BJ (cell line): ENCODE measurements around the gene EFCAB6. TPM values are rescaled to one million over a fixed set of nuclear protein-coding genes. Genes with fewer than 3 reads are reported as not detected.

Experiments used
- CTCF ChIA-PET: fragments of 350-600 bp; formaldehyde crosslinking; extraction: SDS; loops from one replicate; lab custom pipeline; 2021; ENCODE audit warnings: antibody characterized with exemption, inconsistent platforms; lab: Yijun Ruan, JAX
- POLR2A ChIA-PET: fragments of 300-600 bp; sonication (Branson Sonifier 250); formaldehyde crosslinking; extraction: SDS; loops from one replicate; lab custom pipeline; 2021; ENCODE audit warnings: antibody characterized with exemption; lab: Charles Lee
- DNase-seq: peaks from one replicate; pipeline ENCODE4 v3.0.0-alpha.2; 2011; ENCODE audit warnings: low read depth
- H3K27me3 ChIP-seq: 2 replicates; pipeline ENCODE4 v1.6.0; 2011; ENCODE audit warnings: low read length; ENCODE audit not compliant: control insufficient read depth, insufficient read depth
- H3K36me3 ChIP-seq: 2 replicates; pipeline ENCODE4 v1.5.1; 2011; ENCODE audit warnings: low read length; ENCODE audit not compliant: control insufficient read depth, insufficient read depth
- H3K4me3 ChIP-seq: 2 replicates; pipeline ENCODE4 v1.5.1; 2011; ENCODE audit warnings: low read depth, mild to moderate bottlenecking, control low read depth, low read length
- polyA plus RNA-seq: library from polyadenylated mRNA; depleted of rRNA; stranded (reverse); fragments of >200 nt; gene quantifications from 2 replicates; pipeline ENCODE4 v1.2.3, GENCODE V29; 2011
- TF ChIP-seq, protein P1 (sequence below): IDR thresholded peaks from 2 replicates; pipeline ENCODE4 v1.5.1; 2011; ENCODE audit warnings: low read depth, mild to moderate bottlenecking, control low read depth, inconsistent platforms, low read length, moderate library complexity; ENCODE audit not compliant: insufficient read depth

Gene EFCAB6
- polyA plus RNA-seq, 1 experiment, result 0.75 TPM

GRCh38 chr22:43521716-43522115 lies 290.4 kb downstream of the EFCAB6 start:
- DNase-seq, result no peak
- POLR2A ChIA-PET, result no interaction called here
- Histone ChIP-seq H3K36me3 (no peaks in the 10 kb centered on the region), H3K27me3 (no peaks in the 10 kb centered on the region), H3K4me3 (no peak overlapping the region)
- TF ChIP-seq, protein P1, sequence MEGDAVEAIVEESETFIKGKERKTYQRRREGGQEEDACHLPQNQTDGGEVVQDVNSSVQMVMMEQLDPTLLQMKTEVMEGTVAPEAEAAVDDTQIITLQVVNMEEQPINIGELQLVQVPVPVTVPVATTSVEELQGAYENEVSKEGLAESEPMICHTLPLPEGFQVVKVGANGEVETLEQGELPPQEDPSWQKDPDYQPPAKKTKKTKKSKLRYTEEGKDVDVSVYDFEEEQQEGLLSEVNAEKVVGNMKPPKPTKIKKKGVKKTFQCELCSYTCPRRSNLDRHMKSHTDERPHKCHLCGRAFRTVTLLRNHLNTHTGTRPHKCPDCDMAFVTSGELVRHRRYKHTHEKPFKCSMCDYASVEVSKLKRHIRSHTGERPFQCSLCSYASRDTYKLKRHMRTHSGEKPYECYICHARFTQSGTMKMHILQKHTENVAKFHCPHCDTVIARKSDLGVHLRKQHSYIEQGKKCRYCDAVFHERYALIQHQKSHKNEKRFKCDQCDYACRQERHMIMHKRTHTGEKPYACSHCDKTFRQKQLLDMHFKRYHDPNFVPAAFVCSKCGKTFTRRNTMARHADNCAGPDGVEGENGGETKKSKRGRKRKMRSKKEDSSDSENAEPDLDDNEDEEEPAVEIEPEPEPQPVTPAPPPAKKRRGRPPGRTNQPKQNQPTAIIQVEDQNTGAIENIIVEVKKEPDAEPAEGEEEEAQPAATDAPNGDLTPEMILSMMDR, result no peak
- CTCF ChIA-PET, result no interaction called here

DNA sequence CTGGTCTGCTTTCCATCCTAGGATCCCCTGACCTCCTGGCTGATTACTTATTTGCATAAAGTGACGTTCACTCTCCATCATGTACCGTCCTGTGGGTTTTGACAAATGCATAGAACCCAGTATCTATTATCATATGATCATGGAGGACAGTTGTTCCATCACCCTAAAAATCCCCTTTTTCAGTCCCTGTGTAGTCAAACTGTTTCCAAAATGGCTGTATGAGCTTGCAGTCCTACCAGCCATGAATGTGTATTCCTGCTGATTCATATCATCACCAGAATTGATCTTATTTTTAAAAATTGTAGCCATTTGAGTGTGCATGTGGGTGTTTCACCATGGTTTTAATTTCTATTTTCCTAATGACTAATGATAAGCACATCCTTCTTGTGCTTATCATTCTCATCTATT lies 291.5 kb downstream of the EFCAB6 start:
- Histone ChIP-seq H3K27me3 (no peaks in the 10 kb centered on the region), H3K36me3 (no peaks in the 10 kb centered on the region), H3K4me3 (no peak overlapping the region)
- no peak for DNase-seq
- ChIA-PET CTCF (interaction anchor here (0.5 kb wide), 1 partner anchor 187 kb away, joined by 3 read pairs; no protein-coding TSS in a partner anchor), POLR2A (no interaction called here)
- TF ChIP-seq, protein P1, result no peak

- Histone ChIP-seq H3K27me3 (no peaks in the 10 kb centered on the region), H3K4me3 (no peak overlapping the region), H3K36me3 (no peaks in the 10 kb centered on the region)
- POLR2A ChIA-PET, result no interaction called here
- no peak for DNase-seq
- TF ChIP-seq, protein P1, result no peak
- CTCF ChIA-PET, result no interaction called here
These were observed 295.0 kb downstream of the EFCAB6 start for GRCh38 chr22:43516996-43517635.

GRCh38 chr22:43516386-43516785 lies 295.7 kb downstream of the EFCAB6 start:
- DNase-seq, result no peak
- ChIA-PET CTCF (no interaction called here), POLR2A (no interaction called here)
- H3K36me3 ChIP-seq, result no peaks in the 10 kb centered on the region
- TF ChIP-seq, protein P1, result no peak
- no peaks in the 10 kb centered on the region for H3K27me3 ChIP-seq
- no peak overlapping the region for H3K4me3 ChIP-seq

- H3K36me3 ChIP-seq, result no peaks in the 10 kb centered on the region
- no peak for DNase-seq
- no peak overlapping the region for H3K4me3 ChIP-seq
- ChIA-PET CTCF (no interaction called here), POLR2A (no interaction called here)
- TF ChIP-seq, protein P1, result no peak
- H3K27me3 ChIP-seq, result no peaks in the 10 kb centered on the region
These were observed 296.2 kb downstream of the EFCAB6 start for GRCh38 chr22:43515902-43516301.
